MM.1S (cell line): ENCODE data around the gene NKAPL.

Source experiments
- EZH2phosphoT487 ChIP-seq: fragments of 300-600 bp; sonication (generic); IDR thresholded peaks from 2 replicates; pipeline ENCODE4 v1.6.1; 2018; ENCODE audit warnings: antibody characterized with exemption, low read length
- TF ChIP-seq, protein P1 (sequence below): fragments of 300-600 bp; sonication (generic); IDR thresholded peaks from 2 replicates; pipeline ENCODE4 v1.5.1; 2016; ENCODE audit warnings: antibody characterized with exemption, low read length, mixed read lengths

DNA sequence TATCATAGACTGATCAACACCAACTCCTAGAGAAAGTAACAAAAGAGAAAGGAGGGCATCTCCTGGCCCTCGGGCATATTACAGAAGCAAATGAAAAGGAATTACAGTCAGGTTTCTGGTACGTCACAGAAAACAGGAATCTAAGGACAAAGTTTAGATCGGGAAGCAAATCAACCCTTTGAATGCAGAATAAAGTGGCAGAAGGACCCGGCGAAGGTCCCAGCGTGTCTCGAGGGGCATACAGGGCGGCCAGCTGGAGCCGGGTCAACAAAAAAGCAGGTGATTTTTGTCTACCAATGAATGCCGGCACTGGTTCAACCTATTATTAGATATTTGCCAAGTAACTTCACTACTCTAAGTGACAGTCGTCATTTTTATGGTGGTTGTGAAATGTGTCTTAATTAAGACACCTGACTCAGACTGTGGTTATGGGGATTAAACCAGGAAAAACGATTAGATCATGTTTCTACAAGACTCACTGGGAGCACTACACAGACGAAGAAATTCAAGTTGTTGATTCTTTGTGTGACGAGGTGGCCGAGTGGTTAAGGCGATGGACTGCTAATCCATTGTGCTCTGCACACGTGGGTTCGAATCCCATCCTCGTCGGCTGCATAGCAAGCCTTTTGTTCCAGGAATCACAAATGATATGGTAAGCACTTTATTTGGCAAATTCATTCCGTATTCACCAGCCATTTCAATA is 46.4 kb upstream of the NKAPL start:
- TF ChIP-seq, protein P1, sequence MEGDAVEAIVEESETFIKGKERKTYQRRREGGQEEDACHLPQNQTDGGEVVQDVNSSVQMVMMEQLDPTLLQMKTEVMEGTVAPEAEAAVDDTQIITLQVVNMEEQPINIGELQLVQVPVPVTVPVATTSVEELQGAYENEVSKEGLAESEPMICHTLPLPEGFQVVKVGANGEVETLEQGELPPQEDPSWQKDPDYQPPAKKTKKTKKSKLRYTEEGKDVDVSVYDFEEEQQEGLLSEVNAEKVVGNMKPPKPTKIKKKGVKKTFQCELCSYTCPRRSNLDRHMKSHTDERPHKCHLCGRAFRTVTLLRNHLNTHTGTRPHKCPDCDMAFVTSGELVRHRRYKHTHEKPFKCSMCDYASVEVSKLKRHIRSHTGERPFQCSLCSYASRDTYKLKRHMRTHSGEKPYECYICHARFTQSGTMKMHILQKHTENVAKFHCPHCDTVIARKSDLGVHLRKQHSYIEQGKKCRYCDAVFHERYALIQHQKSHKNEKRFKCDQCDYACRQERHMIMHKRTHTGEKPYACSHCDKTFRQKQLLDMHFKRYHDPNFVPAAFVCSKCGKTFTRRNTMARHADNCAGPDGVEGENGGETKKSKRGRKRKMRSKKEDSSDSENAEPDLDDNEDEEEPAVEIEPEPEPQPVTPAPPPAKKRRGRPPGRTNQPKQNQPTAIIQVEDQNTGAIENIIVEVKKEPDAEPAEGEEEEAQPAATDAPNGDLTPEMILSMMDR = peak; percentile 32
- TF ChIP-seq EZH2phosphoT487 = no peak
